HepG2 (cell line): ENCODE data around the gene DHX29. TPM values are rescaled to one million over a fixed set of nuclear protein-coding genes. Genes with fewer than 3 reads are reported as not detected.

ENCODE experiments used
- ATAC-seq: fragments of 200-7000 bp; cut with Tn5 transposase; 3 replicates; pipeline ENCODE4 v1.9.1; 2020; ENCODE audit warnings: mild to moderate bottlenecking, moderate library complexity
- BruUV-seq: library from RNA; stranded (reverse); fragments of 400-500 nt; replicated peaks from 2 replicates; lab custom pipeline; 2021; lab: Mats Ljungman, UMichigan
- CTCF ChIA-PET: fragments of 300-600 bp; formaldehyde crosslinking; extraction: SDS; loops from one replicate; lab custom pipeline; 2021; ENCODE audit warnings: low total read pairs, inconsistent platforms, low intra/inter-chr PET ratio; lab: Yijun Ruan, JAX
- POLR2A ChIA-PET: fragments of 350-600 bp; sonication (Branson Sonifier 250); formaldehyde crosslinking; loops from one replicate; lab custom pipeline; 2020; ENCODE audit warnings: antibody characterized with exemption, inconsistent platforms; lab: Yijun Ruan, JAX
- DNase-seq: peaks from one replicate; pipeline ENCODE4 v3.0.0-alpha.2; 2015; ENCODE audit warnings: low spot score
- FAIRE-seq: peaks from 3 replicates; lab custom pipeline; 2011; peaks lifted over from hg19 to GRCh38; lab: Jason Lieb, UNC
- H2AFZ ChIP-seq: one replicate; pipeline ENCODE4 v1.6.1; 2011; ENCODE audit warnings: low read length, inconsistent platforms
- H3K27ac ChIP-seq: fragments of 300-600 bp; 3 replicates; pipeline ENCODE4 v1.8.0; 2011; ENCODE audit warnings: mixed run types, mild to moderate bottlenecking, mixed read lengths, low read length, inconsistent platforms; ENCODE audit not compliant: insufficient read depth; ENCODE audit errors: extremely low read length
- H3K27me3 ChIP-seq, 2 experiments: fragments of 200-600 bp in 1 of 2; 2 replicates in 1 of 2; 3 replicates in 1 of 2; pipeline versions ENCODE4 v1.6.0 to v1.8.0; 2011; ENCODE audit warnings: low read length in 2 of 2, mild to moderate bottlenecking in 2 of 2, moderate library complexity in 2 of 2, inconsistent platforms in 1 of 2; ENCODE audit not compliant: insufficient read depth in 2 of 2, control insufficient read depth in 1 of 2
- H3K36me3 ChIP-seq, 2 experiments: fragments of 200-600 bp in 1 of 2; replicated peaks in 1 of 2; 2 replicates in 1 of 2; 3 replicates in 1 of 2; pipeline versions ENCODE4 v1.5.1 to v1.8.0; 2011; ENCODE audit warnings: low read length in 2 of 2, inconsistent platforms in 1 of 2; ENCODE audit not compliant: insufficient read depth in 2 of 2, control insufficient read depth in 1 of 2
- H3K4me1 ChIP-seq: 2 replicates; pipeline ENCODE4 v1.5.1; 2012; ENCODE audit warnings: low read length, inconsistent platforms; ENCODE audit not compliant: insufficient read depth
- H3K4me2 ChIP-seq: 2 replicates; pipeline ENCODE4 v1.6.0; 2011; ENCODE audit warnings: low read depth, low read length, inconsistent platforms
- H3K4me3 ChIP-seq, 3 experiments: fragments of 200-600 bp in 1 of 3; sonication (generic), shearing (Covaris generic) in 1 of 3; replicated peaks in 1 of 3; 2 replicates each; pipeline ENCODE4 v1.5.1; 2011 to 2016; ENCODE audit warnings: low read length in 3 of 3, inconsistent platforms in 2 of 3, low read depth in 2 of 3, mild to moderate bottlenecking in 2 of 3, control low read depth in 1 of 3, mixed read lengths in 1 of 3; ENCODE audit not compliant: insufficient read depth in 1 of 3
- H3K79me2 ChIP-seq: one replicate; pipeline ENCODE4 v1.6.1; 2011; ENCODE audit warnings: low read length, inconsistent platforms; ENCODE audit not compliant: insufficient read depth
- H3K9ac ChIP-seq: 2 replicates; pipeline ENCODE4 v1.6.0; 2011; ENCODE audit warnings: mild to moderate bottlenecking, low read depth, low read length, inconsistent platforms; ENCODE audit not compliant: insufficient read depth
- H3K9me3 ChIP-seq: 2 replicates; pipeline ENCODE4 v1.5.1; 2012; ENCODE audit warnings: mild to moderate bottlenecking, low read length
- H4K20me1 ChIP-seq: 2 replicates; pipeline ENCODE4 v1.6.0; 2011; ENCODE audit warnings: inconsistent platforms, mild to moderate bottlenecking, low read length, moderate library complexity; ENCODE audit not compliant: insufficient read depth
- FOXM1 ChIP-seq: sonication (generic); formaldehyde crosslinking; IDR thresholded peaks from 2 replicates; pipeline ENCODE4 v1.5.0; 2020; ENCODE audit warnings: missing genetic modification reagents
- GATAD1 ChIP-seq: IDR thresholded peaks from 2 replicates; pipeline ENCODE4 v1.6.1; 2016; ENCODE audit warnings: missing genetic modification reagents, missing compliant biosample characterization
- GLI4 ChIP-seq: sonication (generic); formaldehyde crosslinking; IDR thresholded peaks from 2 replicates; pipeline ENCODE4 v1.5.1; 2020; ENCODE audit warnings: missing genetic modification reagents, mild to moderate bottlenecking, moderate library complexity, borderline replicate concordance
- GPBP1L1 ChIP-seq: sonication (generic); formaldehyde crosslinking; IDR thresholded peaks from 2 replicates; pipeline ENCODE4 v1.5.0; 2020; ENCODE audit warnings: mild to moderate bottlenecking, missing genetic modification reagents
- HNRNPUL1 ChIP-seq: fragments of 200-400 bp; formaldehyde crosslinking; IDR thresholded peaks from 2 replicates; pipeline ENCODE4 v1.6.1; 2017; ENCODE audit warnings: low read depth, mild to moderate bottlenecking, low read length, moderate library complexity
- RARA ChIP-seq: IDR thresholded peaks from 2 replicates; pipeline ENCODE4 v1.6.1; 2016; ENCODE audit warnings: missing genetic modification reagents, missing compliant biosample characterization
- ZBTB3 ChIP-seq: sonication (generic); formaldehyde crosslinking; IDR thresholded peaks from 2 replicates; pipeline ENCODE4 v1.4.0; 2020; ENCODE audit warnings: low read depth, mild to moderate bottlenecking, moderate library complexity, missing genetic modification reagents, borderline replicate concordance
- ZNF232 ChIP-seq: sonication (generic); formaldehyde crosslinking; IDR thresholded peaks from 2 replicates; pipeline ENCODE4 v1.4.0; 2020; ENCODE audit warnings: missing genetic modification reagents, borderline replicate concordance
- ZNF24 ChIP-seq: fragments of 450-650 bp; IDR thresholded peaks from 2 replicates; pipeline ENCODE4 v1.6.1; 2017; ENCODE audit warnings: antibody characterized with exemption, mild to moderate bottlenecking
- WGBS: methylation state at CpG from one replicate; pipeline ENCODE4 v1.1.6; 2017; ENCODE audit warnings: low lambda C conversion rate; 5-methylcytosine and 5-hydroxymethylcytosine counted together
- in situ Hi-C: cut with HindIII; loops from 2 replicates; pipeline ENCODE4 v1.10.0; 2017; ENCODE audit warnings: low pct_unique_long_range_greater_than_20kb; ENCODE audit not compliant: extremely low pct_ligation_motif_present
- intact Hi-C: fragments of 100-400 bp; cut with micrococcal nuclease; formaldehyde crosslinking; loops from one replicate; pipeline ENCODE4 v1.10.0; 2022; ENCODE audit not compliant: unreplicated experiment
- polyA plus RNA-seq, 8 experiments: library from polyadenylated mRNA; depleted of rRNA in 3 of 8; stranded (reverse) in 7 of 8; unstranded in 1 of 8; fragments of >200 nt; fragmentation: Illumina TruSeq in 4 of 8; extraction: Trizol in 4 of 8; gene quantifications; 2 replicates each; pipeline versions ENCODE4 v1.2.1 to v1.2.3, GENCODE V29; 2011 to 2016; ENCODE audit warnings: low read depth in 4 of 8, missing spikeins in 1 of 8, mixed read lengths in 1 of 8; ENCODE audit not compliant: insufficient read depth in 1 of 8
- total RNA-seq, 5 experiments: library from RNA; depleted of rRNA; stranded (reverse); fragments of >200 nt; fragmentation: Illumina TruSeq; extraction: Trizol; gene quantifications; 2 replicates each; pipeline ENCODE4 v1.2.3, GENCODE V29; 2016; ENCODE audit warnings: low read depth in 1 of 5
- TF ChIP-seq, protein P1 (sequence below): IDR thresholded peaks from 2 replicates; pipeline ENCODE4 v1.6.1; 2016; ENCODE audit warnings: control low read depth
- TF ChIP-seq, protein P2 (sequence below): sonication (generic); formaldehyde crosslinking; IDR thresholded peaks from 2 replicates; pipeline ENCODE4 v1.8.1; 2023; ENCODE audit warnings: mild to moderate bottlenecking, inconsistent platforms, moderate library complexity, missing genetic modification reagents, borderline replicate concordance
- TF ChIP-seq, protein P3 (sequence below): sonication (generic); formaldehyde crosslinking; IDR thresholded peaks from 2 replicates; pipeline ENCODE4 v1.4.0; 2020; ENCODE audit warnings: missing genetic modification reagents, mild to moderate bottlenecking, borderline replicate concordance

The DHX29 gene
- total and polyA plus RNA-seq, 2 of the 13 experiments (the other 11 are each of a cell fraction or from before 2014, with no cell fraction given), result 1.9 to 22.0 TPM

DNA sequence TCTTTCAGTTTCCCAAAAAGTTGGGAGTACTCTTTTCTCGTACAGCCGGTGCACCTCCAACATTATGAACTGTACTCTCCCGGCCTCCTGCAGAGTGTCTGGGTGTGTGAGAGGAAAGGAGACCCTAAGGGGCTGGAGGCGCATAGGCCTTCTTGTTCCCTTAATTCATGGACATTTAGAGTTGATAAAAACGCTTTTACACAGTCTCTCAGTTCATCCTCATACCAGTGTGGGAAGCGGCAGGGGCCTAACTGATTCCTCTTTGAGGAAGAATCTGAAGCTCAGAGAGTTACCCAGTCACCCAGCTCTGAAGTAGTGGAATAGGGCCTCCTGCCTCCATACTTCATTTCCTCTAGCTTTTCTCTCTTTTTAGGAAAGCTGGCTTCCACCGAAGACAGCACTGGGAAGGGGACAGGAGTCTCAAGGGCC lies 83.7 kb downstream of the DHX29 start:
- no peaks in the 10 kb centered on the region for H3K79me2 ChIP-seq
- in situ Hi-C loops, result no loop called here
- no peaks in the 10 kb centered on the region; the same call in 1 of the 2 replicates for H3K4me1 ChIP-seq
- no peak for DNase-seq
- no peak for ATAC-seq
- no peaks in the 10 kb centered on the region for H4K20me1 ChIP-seq
- no peak for FAIRE-seq
- H3K4me3 ChIP-seq, result no peak overlapping the region
- H3K4me2 ChIP-seq, result no peak overlapping the region
- TF ChIP-seq GATAD1 (no peak), GLI4 (CRISPR knock-in tag) (no peak), ZBTB3 (no peak), HNRNPUL1 (no peak), GPBP1L1 (no peak), RARA (CRISPR knock-in tag) (no peak), FOXM1 (no peak), ZNF24 (no peak), ZNF232 (CRISPR knock-in tag) (no peak)
- TF ChIP-seq, protein P1, sequence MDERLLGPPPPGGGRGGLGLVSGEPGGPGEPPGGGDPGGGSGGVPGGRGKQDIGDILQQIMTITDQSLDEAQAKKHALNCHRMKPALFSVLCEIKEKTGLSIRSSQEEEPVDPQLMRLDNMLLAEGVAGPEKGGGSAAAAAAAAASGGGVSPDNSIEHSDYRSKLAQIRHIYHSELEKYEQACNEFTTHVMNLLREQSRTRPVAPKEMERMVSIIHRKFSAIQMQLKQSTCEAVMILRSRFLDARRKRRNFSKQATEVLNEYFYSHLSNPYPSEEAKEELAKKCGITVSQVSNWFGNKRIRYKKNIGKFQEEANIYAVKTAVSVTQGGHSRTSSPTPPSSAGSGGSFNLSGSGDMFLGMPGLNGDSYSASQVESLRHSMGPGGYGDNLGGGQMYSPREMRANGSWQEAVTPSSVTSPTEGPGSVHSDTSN (CRISPR knock-in tag), result no peak
- TF ChIP-seq, protein P2, sequence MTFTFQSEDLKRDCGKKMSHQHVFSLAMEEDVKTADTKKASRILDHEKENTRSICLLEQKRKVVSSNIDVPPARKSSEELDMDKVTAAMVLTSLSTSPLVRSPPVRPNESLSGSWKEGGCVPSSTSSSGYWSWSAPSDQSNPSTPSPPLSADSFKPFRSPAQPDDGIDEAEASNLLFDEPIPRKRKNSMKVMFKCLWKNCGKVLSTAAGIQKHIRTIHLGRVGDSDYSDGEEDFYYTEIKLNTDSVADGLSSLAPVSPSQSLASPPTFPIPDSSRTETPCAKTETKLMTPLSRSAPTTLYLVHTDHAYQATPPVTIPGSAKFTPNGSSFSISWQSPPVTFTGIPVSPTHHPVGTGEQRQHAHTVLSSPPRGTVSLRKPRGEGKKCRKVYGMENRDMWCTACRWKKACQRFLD, result no peak
- TF ChIP-seq, protein P3, sequence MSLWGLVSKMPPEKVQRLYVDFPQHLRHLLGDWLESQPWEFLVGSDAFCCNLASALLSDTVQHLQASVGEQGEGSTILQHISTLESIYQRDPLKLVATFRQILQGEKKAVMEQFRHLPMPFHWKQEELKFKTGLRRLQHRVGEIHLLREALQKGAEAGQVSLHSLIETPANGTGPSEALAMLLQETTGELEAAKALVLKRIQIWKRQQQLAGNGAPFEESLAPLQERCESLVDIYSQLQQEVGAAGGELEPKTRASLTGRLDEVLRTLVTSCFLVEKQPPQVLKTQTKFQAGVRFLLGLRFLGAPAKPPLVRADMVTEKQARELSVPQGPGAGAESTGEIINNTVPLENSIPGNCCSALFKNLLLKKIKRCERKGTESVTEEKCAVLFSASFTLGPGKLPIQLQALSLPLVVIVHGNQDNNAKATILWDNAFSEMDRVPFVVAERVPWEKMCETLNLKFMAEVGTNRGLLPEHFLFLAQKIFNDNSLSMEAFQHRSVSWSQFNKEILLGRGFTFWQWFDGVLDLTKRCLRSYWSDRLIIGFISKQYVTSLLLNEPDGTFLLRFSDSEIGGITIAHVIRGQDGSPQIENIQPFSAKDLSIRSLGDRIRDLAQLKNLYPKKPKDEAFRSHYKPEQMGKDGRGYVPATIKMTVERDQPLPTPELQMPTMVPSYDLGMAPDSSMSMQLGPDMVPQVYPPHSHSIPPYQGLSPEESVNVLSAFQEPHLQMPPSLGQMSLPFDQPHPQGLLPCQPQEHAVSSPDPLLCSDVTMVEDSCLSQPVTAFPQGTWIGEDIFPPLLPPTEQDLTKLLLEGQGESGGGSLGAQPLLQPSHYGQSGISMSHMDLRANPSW (CRISPR knock-in tag), result no peak
- TF ChIP-seq, all 625 proteins: peak for 0
- ChIA-PET POLR2A (no interaction called here), CTCF (no interaction called here)
- Histone ChIP-seq H3K9ac (no peak overlapping the region), H3K9me3 (no peaks in the 10 kb centered on the region), H3K27me3 (peaks cover 1 to 40% of the 10 kb centered on the region in 2 experiments), H3K27ac (no peak overlapping the region), H3K36me3 (no peaks in the 10 kb centered on the region), H2AFZ (no peak overlapping the region)
- intact Hi-C loops, result no loop called here
- no TSS peak for BruUV-seq
- WGBS, result 57% methylated on average over 6 of the region's 7 CpGs
